Measurements from ENCODE around the gene IMMP2L. TPM values are rescaled to one million over a fixed set of nuclear protein-coding genes. Genes with fewer than 3 reads are reported as not detected.

The IMMP2L gene
- total RNA-seq, 1 experiment from 2014 or later: 8.8 TPM

DNA sequence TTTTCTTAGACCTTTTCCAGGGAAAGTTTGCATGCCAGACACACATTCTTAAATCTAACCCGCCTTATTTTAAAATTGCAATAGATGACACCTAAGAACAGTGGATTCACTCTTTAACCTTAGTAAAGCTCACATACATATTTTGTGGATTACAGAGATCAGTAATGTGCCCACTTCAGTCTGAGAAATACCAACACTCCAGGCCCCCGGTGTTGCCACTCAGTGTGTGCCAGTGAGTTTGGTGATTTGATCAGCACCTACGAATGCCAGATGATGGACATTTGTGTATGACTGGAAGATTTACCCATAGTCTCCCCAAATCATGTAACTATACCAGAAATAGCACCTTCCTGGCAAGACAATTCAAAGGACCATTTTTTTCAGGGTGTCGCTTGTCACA lies 468.8 kb downstream of the IMMP2L start:
- no peak for TF ChIP-seq SIN3A (IDR thresholded peaks at IDR 0.05; ENCODE audit: borderline replicate concordance, insufficient read depth, low read depth, low read length)
- no peak for TF ChIP-seq POLR2AphosphoS5 (IDR thresholded peaks at IDR 0.05; ENCODE audit: low read depth, low read length)
- TF ChIP-seq TCF7L2 (IDR thresholded peaks at IDR 0.05; ENCODE audit: low read depth, low read length): no peak
- TF ChIP-seq, protein P1, sequence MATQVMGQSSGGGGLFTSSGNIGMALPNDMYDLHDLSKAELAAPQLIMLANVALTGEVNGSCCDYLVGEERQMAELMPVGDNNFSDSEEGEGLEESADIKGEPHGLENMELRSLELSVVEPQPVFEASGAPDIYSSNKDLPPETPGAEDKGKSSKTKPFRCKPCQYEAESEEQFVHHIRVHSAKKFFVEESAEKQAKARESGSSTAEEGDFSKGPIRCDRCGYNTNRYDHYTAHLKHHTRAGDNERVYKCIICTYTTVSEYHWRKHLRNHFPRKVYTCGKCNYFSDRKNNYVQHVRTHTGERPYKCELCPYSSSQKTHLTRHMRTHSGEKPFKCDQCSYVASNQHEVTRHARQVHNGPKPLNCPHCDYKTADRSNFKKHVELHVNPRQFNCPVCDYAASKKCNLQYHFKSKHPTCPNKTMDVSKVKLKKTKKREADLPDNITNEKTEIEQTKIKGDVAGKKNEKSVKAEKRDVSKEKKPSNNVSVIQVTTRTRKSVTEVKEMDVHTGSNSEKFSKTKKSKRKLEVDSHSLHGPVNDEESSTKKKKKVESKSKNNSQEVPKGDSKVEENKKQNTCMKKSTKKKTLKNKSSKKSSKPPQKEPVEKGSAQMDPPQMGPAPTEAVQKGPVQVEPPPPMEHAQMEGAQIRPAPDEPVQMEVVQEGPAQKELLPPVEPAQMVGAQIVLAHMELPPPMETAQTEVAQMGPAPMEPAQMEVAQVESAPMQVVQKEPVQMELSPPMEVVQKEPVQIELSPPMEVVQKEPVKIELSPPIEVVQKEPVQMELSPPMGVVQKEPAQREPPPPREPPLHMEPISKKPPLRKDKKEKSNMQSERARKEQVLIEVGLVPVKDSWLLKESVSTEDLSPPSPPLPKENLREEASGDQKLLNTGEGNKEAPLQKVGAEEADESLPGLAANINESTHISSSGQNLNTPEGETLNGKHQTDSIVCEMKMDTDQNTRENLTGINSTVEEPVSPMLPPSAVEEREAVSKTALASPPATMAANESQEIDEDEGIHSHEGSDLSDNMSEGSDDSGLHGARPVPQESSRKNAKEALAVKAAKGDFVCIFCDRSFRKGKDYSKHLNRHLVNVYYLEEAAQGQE (IDR thresholded peaks at IDR 0.05; ENCODE audit: insufficient read depth in 1 of 2, low read depth in 2 of 2, low read length in 1 of 2): no peak
- TF ChIP-seq, protein P2, sequence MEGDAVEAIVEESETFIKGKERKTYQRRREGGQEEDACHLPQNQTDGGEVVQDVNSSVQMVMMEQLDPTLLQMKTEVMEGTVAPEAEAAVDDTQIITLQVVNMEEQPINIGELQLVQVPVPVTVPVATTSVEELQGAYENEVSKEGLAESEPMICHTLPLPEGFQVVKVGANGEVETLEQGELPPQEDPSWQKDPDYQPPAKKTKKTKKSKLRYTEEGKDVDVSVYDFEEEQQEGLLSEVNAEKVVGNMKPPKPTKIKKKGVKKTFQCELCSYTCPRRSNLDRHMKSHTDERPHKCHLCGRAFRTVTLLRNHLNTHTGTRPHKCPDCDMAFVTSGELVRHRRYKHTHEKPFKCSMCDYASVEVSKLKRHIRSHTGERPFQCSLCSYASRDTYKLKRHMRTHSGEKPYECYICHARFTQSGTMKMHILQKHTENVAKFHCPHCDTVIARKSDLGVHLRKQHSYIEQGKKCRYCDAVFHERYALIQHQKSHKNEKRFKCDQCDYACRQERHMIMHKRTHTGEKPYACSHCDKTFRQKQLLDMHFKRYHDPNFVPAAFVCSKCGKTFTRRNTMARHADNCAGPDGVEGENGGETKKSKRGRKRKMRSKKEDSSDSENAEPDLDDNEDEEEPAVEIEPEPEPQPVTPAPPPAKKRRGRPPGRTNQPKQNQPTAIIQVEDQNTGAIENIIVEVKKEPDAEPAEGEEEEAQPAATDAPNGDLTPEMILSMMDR (IDR thresholded peaks at IDR 0.05): no peak
- Histone ChIP-seq H3K9me3 (ENCODE audit: control insufficient read depth, insufficient read depth, low read depth, low read length) (no peaks in the 10 kb centered on the region), H3K4me1 (ENCODE audit: control insufficient read depth, insufficient read depth, low read length) (no peaks in the 10 kb centered on the region), H3K27me3 (ENCODE audit: control insufficient read depth, insufficient read depth, low read length) (no peaks in the 10 kb centered on the region), H3K36me3 (ENCODE audit: control insufficient read depth, insufficient read depth, low read length) (no peaks in the 10 kb centered on the region), H3K4me3 (ENCODE audit: low read depth in 2 of 2, low read length in 2 of 2) (no peak overlapping the region), H3K27ac (ENCODE audit: low read length) (no peak overlapping the region)
- in situ Hi-C loops (cut with HindIII; ENCODE audit: low pct_unique_long_range_greater_than_20kb, low sequenced_read_pairs): no loop called here
- DNase-seq (ENCODE audit: low read depth, low spot score) (no peak), ATAC-seq (no peak)
- no TSS peak for BruUV-seq (replicated peaks)
- ChIA-PET CTCF (no interaction called here), POLR2A (no interaction called here)
- intact Hi-C loops (cut with micrococcal nuclease; ENCODE audit: unreplicated experiment): loop anchor here (10.0 kb wide), 1 partner anchor 641 kb away; no protein-coding TSS in a partner anchor

DNA sequence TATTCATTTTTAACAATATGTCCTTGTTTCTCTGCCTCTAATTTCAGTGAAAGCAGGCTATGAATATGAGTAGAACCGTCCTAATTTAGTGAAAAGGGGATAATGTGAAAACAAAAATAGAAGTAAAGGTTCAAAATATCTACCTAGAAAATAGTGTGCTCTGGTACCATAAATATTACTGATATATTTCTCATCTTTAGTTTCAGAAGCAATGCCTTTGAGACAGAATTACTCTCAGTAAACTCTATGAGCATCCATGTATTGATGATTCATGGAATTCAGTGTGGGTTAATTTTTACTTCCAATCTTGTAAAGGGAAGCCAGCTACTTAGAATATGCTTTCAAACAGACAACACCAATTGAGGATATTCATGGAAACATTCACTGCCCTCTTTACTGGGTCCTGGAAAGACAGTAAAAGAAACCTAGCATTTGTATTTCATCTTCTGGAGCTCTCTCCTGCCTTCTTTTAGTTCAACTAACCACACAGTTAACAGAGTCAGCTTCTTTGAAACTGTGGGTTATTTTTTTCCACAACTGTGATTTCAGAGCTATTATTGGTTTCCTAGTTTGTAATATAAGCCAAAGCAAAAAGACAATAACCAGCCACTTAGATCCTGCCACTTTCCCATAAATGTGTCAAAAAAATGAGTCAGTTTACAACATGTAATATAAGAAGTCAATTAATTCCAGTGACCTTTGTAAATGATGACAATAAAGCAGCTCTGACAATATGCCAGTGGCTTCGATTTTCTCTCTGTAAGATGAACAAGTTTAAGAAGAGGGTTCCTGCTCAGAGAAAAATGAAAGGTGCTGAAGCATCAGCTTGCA lies 469.7 kb downstream of the IMMP2L start:
- Histone ChIP-seq H3K27ac (ENCODE audit: low read length) (no peak overlapping the region), H3K9me3 (ENCODE audit: control insufficient read depth, insufficient read depth, low read depth, low read length) (no peaks in the 10 kb centered on the region), H3K4me3 (ENCODE audit: low read depth in 2 of 2, low read length in 2 of 2) (peak overlapping the region in 1 of 2 experiments; percentile 34; a peak in 2 of 4 replicates), H3K27me3 (ENCODE audit: control insufficient read depth, insufficient read depth, low read length) (no peaks in the 10 kb centered on the region), H3K36me3 (ENCODE audit: control insufficient read depth, insufficient read depth, low read length) (no peaks in the 10 kb centered on the region), H3K4me1 (ENCODE audit: control insufficient read depth, insufficient read depth, low read length) (no peaks in the 10 kb centered on the region)
- ChIA-PET CTCF (no interaction called here), POLR2A (no interaction called here)
- BruUV-seq (replicated peaks): no TSS peak
- DNase-seq (ENCODE audit: low read depth, low spot score): no peak
- intact Hi-C loops (cut with micrococcal nuclease; ENCODE audit: unreplicated experiment) (loop anchor here (10.0 kb wide), 1 partner anchor 642 kb away; no protein-coding TSS in a partner anchor), in situ Hi-C loops (cut with HindIII; ENCODE audit: low pct_unique_long_range_greater_than_20kb, low sequenced_read_pairs) (no loop called here)
- no peak for TF ChIP-seq TCF7L2 (IDR thresholded peaks at IDR 0.05; ENCODE audit: low read depth, low read length)
- TF ChIP-seq, protein P2 (IDR thresholded peaks at IDR 0.05): no peak
- TF ChIP-seq SIN3A (IDR thresholded peaks at IDR 0.05; ENCODE audit: borderline replicate concordance, insufficient read depth, low read depth, low read length): no peak
- TF ChIP-seq, protein P1 (IDR thresholded peaks at IDR 0.05; ENCODE audit: insufficient read depth in 1 of 2, low read depth in 2 of 2, low read length in 1 of 2): no peak
- TF ChIP-seq POLR2AphosphoS5 (IDR thresholded peaks at IDR 0.05; ENCODE audit: low read depth, low read length): no peak
- ATAC-seq: no peak
